CD4-positive, alpha-beta T cell (primary cell): ENCODE results near the gene BUD23. TPM values are rescaled to one million over a fixed set of nuclear protein-coding genes. Genes with fewer than 3 reads are reported as not detected.

Experiments used
- ATAC-seq: fragments of 200-7000 bp; cut with Tn5 transposase; one replicate; pipeline ENCODE4 v1.10.0; 2022; ENCODE audit warnings: mild to moderate bottlenecking; ENCODE audit not compliant: poor library complexity
- CTCF ChIA-PET: fragments of 350-600 bp; sonication (Branson Sonifier 250); formaldehyde crosslinking; loops from one replicate; lab custom pipeline; 2021; ENCODE audit warnings: antibody characterized with exemption, inconsistent platforms; lab: Charles Lee
- POLR2A ChIA-PET: fragments of 350-600 bp; sonication (Branson Sonifier 250); formaldehyde crosslinking; loops from one replicate; lab custom pipeline; 2021; ENCODE audit warnings: antibody characterized with exemption, inconsistent platforms; lab: Charles Lee
- DNase-seq, 14 experiments: peaks; one replicate each; pipeline ENCODE4 v3.0.0-alpha.2; 2013 to 2020; ENCODE audit warnings: mixed read lengths in 2 of 14
- H3K27ac ChIP-seq, 2 donors: one replicate each; pipeline versions ENCODE4 v1.5.1 to v1.7.0; 2013; ENCODE audit warnings: low read length in 2 of 2, low read depth in 1 of 2, mild to moderate bottlenecking in 1 of 2
- H3K27me3 ChIP-seq, 2 experiments: 1 replicate in 1 of 2; 2 replicates in 1 of 2; pipeline versions ENCODE4 v1.6.1 to v1.7.0; 2013; ENCODE audit warnings: low read length in 2 of 2, control low read depth in 1 of 2, mild to moderate bottlenecking in 1 of 2, moderate library complexity in 1 of 2; ENCODE audit not compliant: insufficient read depth in 2 of 2, control insufficient read depth in 1 of 2
- H3K36me3 ChIP-seq: one replicate; pipeline ENCODE4 v1.6.1; 2013; ENCODE audit warnings: low read length, control low read depth; ENCODE audit not compliant: insufficient read depth
- H3K4me1 ChIP-seq: one replicate; pipeline ENCODE4 v1.6.1; 2013; ENCODE audit warnings: low read length, control low read depth; ENCODE audit not compliant: insufficient read depth
- H3K4me3 ChIP-seq: one replicate; pipeline ENCODE4 v1.5.1; 2013; ENCODE audit warnings: mild to moderate bottlenecking, low read length, moderate library complexity
- H3K9me3 ChIP-seq, 2 experiments: 1 replicate in 1 of 2; 2 replicates in 1 of 2; pipeline versions ENCODE4 v1.6.1 to v1.7.0; 2013; ENCODE audit warnings: low read length in 2 of 2, mild to moderate bottlenecking in 2 of 2, control low read depth in 1 of 2, moderate library complexity in 1 of 2; ENCODE audit not compliant: control insufficient read depth in 1 of 2, insufficient read depth in 1 of 2
- H3K27ac Mint-ChIP-seq: one replicate; pipeline ENCODE4 v1.8.0; 2020; ENCODE audit warnings: mixed read lengths
- H3K27me3 Mint-ChIP-seq: one replicate; pipeline ENCODE4 v1.8.0; 2021; ENCODE audit warnings: mixed read lengths
- H3K36me3 Mint-ChIP-seq: one replicate; pipeline ENCODE4 v1.8.0; 2021; ENCODE audit warnings: low read depth, mixed read lengths
- H3K4me1 Mint-ChIP-seq: one replicate; pipeline ENCODE4 v1.8.0; 2021; ENCODE audit warnings: low read depth, mixed read lengths
- H3K4me3 Mint-ChIP-seq: one replicate; pipeline ENCODE4 v1.8.0; 2020; ENCODE audit warnings: mild to moderate bottlenecking, mixed read lengths
- H3K9me3 Mint-ChIP-seq: one replicate; pipeline ENCODE4 v1.8.0; 2020; ENCODE audit warnings: mixed read lengths
- intact Hi-C, 2 experiments: fragments of 100-400 bp; cut with DNase I in 1 of 2; cut with micrococcal nuclease in 1 of 2; formaldehyde crosslinking; loops; one replicate each; pipeline versions ENCODE4 v1.15.1 to v1.9.0; 2023 to 2025; cut with DNase I, micrococcal nuclease
- total RNA-seq, 174 experiments: library from RNA in 2 of 174; stranded (reverse) in 2 of 174; gene quantifications; one replicate each; pipeline ENCODE4 v1.2.3 and lab custom pipeline; 2021 to 2026
- TF ChIP-seq, protein P1 (sequence below): fragments of 200-600 bp; IDR thresholded peaks from one replicate; pipeline ENCODE4 v1.8.0; 2022; ENCODE audit warnings: antibody characterized with exemption, mild to moderate bottlenecking

The BUD23 gene
- total RNA-seq, 2 experiments from 2014 or later = 96.1 to 103 TPM

DNA sequence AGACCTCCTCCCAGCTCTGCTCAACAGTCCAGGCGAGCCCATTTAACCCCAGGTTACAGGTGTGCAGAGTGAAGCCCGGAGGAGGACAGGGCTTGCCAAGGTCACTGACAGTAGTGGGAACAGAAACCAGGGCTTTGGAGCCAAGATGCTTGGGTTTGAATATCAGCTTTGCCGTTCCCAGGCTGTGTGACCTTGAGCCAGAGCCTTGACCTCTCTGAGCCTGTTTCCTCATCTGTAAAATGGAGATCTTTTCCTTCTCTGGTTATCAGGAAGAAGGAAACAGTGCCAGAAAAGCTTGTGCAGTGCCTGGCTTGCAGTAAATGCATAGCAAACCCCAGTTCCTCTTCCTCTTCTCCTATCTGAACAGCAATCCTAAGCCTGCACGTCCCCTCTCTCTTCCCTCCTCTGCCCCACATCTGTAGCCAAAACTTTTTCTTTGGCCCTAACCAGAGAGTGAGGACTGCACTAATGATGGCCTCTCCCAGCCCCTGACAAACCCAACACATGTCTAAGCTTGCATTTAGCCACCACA is 37.7 kb upstream of the BUD23 start:
- ChIA-PET POLR2A (no interaction called here), CTCF (no interaction called here)
- H3K27ac ChIP-seq = no peak overlapping the region
- intact Hi-C loops = loop anchor here in 1 of 2 experiments (5.0 kb wide), 1 partner anchor 82 kb away; no protein-coding TSS in a partner anchor
- H3K4me1 ChIP-seq = peaks cover 10% of the 10 kb centered on the region
- peaks cover 14 to 32% of the 10 kb centered on the region in 2 experiments for H3K9me3 ChIP-seq
- no peaks in the 10 kb centered on the region for H3K36me3 ChIP-seq
- no peak overlapping the region for H3K27ac Mint-ChIP-seq
- peaks cover 6% of the 10 kb centered on the region for H3K4me1 Mint-ChIP-seq
- DNase-seq (no peak), ATAC-seq (no peak)
- peaks cover 65% of the 10 kb centered on the region for H3K27me3 Mint-ChIP-seq
- peaks cover 38 to 49% of the 10 kb centered on the region in 2 experiments for H3K27me3 ChIP-seq
- H3K9me3 Mint-ChIP-seq = no peaks in the 10 kb centered on the region
- no peak overlapping the region for H3K4me3 Mint-ChIP-seq
- no peak overlapping the region for H3K4me3 ChIP-seq
- TF ChIP-seq, protein P1, sequence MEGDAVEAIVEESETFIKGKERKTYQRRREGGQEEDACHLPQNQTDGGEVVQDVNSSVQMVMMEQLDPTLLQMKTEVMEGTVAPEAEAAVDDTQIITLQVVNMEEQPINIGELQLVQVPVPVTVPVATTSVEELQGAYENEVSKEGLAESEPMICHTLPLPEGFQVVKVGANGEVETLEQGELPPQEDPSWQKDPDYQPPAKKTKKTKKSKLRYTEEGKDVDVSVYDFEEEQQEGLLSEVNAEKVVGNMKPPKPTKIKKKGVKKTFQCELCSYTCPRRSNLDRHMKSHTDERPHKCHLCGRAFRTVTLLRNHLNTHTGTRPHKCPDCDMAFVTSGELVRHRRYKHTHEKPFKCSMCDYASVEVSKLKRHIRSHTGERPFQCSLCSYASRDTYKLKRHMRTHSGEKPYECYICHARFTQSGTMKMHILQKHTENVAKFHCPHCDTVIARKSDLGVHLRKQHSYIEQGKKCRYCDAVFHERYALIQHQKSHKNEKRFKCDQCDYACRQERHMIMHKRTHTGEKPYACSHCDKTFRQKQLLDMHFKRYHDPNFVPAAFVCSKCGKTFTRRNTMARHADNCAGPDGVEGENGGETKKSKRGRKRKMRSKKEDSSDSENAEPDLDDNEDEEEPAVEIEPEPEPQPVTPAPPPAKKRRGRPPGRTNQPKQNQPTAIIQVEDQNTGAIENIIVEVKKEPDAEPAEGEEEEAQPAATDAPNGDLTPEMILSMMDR = no peak
- H3K36me3 Mint-ChIP-seq = no peaks in the 10 kb centered on the region

DNA sequence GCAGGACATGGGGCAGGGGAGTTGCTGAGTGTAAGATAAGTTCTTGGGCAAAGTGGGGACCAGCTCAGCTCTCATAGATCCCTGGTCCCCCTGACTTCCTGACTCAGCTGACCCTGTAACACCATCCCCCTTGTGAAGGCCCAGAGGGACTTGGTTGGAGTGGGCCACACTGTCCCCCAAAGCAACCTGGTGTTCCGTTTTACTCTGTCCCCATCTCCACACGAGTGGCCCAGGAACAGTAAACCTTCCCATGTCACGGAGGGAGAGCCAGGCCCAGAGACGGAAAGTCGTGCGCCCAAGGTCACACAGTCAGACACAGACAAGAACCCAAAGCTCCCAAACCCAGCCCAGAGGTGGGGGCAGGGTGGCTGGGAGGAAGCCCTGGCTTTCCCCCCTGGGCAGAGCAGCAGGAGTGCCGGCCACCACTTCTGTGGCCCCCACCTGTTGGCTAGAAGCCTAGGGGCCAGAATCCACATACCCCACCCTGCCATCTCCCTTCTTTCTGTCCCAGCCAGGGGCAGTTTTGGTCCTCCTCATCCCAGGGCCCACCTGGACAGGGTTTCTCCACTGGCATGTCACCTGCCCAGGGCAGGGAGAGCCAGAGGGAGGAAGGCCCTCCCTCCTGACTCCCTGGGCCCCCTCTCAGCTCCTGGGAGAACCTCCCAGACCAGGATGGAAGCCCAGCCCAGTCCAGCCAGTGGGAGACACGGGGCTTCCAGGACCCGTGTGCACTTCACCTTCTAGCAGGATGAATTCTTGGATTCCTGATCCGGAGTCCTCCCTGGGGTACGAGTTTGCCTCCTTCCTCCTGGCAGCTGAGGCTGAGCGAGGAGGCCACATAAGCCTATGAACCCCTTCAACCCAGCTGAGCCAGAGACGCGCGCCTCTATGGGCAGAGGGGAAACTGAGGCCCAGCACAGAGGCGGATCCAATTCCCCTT is 36.3 kb upstream of the BUD23 start:
- ATAC-seq = no peak
- H3K36me3 ChIP-seq = no peaks in the 10 kb centered on the region
- intact Hi-C loops = loop anchor here in 1 of 2 experiments (5.0 kb wide), 1 partner anchor 80 kb away; no protein-coding TSS in a partner anchor

More for the DNA sequence above, 36.3 kb upstream of the BUD23 start:
- Mint-ChIP-seq H3K4me3 (peak overlapping the region; percentile 25), H3K27ac (no peak overlapping the region), H3K27me3 (peaks cover 76% of the 10 kb centered on the region), H3K9me3 (no peaks in the 10 kb centered on the region), H3K36me3 (no peaks in the 10 kb centered on the region), H3K4me1 (peaks cover 6% of the 10 kb centered on the region)
- H3K9me3 ChIP-seq = peaks cover under 1 to 20% of the 10 kb centered on the region in 2 experiments
- DNase-seq = no peak
- no peak overlapping the region for H3K4me3 ChIP-seq
- ChIA-PET CTCF (interaction anchor here (0.5 kb wide), 1 partner anchor 134 kb away, joined by 3 read pairs; no protein-coding TSS in a partner anchor), POLR2A (no interaction called here)
- H3K4me1 ChIP-seq = peaks cover 10% of the 10 kb centered on the region
- TF ChIP-seq, protein P1 = no peak
- H3K27me3 ChIP-seq = peaks cover 40 to 57% of the 10 kb centered on the region in 2 experiments
- H3K27ac ChIP-seq = no peak overlapping the region
